H9 (cell line): ENCODE results near the gene KRTAP5-9. TPM values are rescaled to one million over a fixed set of nuclear protein-coding genes. Genes with fewer than 3 reads are reported as not detected.
"Not testable (repeated sequence)": the region's sequence is repeated elsewhere in the genome, so short reads cannot be mapped to it uniquely, and the experiment has no call there.

ENCODE experiments used
- DNase-seq: peaks from one replicate; pipeline ENCODE4 v3.0.0-alpha.2; 2017
- H2AFZ ChIP-seq: one replicate; pipeline ENCODE4 v1.6.1; 2013; ENCODE audit warnings: mild to moderate bottlenecking, low read length, control low read depth, moderate library complexity
- H2AK5ac ChIP-seq: 2 replicates; pipeline ENCODE4 v1.6.1; 2013; ENCODE audit warnings: low read length, control low read depth, mixed read lengths; ENCODE audit not compliant: insufficient read length
- H2BK120ac ChIP-seq: one replicate; pipeline ENCODE4 v1.6.1; 2013; ENCODE audit warnings: low read depth, mild to moderate bottlenecking, low read length, control low read depth, inconsistent platforms; ENCODE audit not compliant: poor library complexity, severe bottlenecking
- H2BK12ac ChIP-seq: 2 replicates; pipeline ENCODE4 v1.6.1; 2013; ENCODE audit warnings: low read length, control low read depth, mixed read lengths, low read depth; ENCODE audit not compliant: insufficient read length
- H2BK15ac ChIP-seq: 2 replicates; pipeline ENCODE4 v1.6.1; 2013; ENCODE audit warnings: low read depth, low read length, control low read depth
- H2BK20ac ChIP-seq: one replicate; pipeline ENCODE4 v1.6.1; 2013; ENCODE audit warnings: low read depth, mild to moderate bottlenecking, low read length, control low read depth, inconsistent platforms; ENCODE audit not compliant: poor library complexity, severe bottlenecking
- H2BK5ac ChIP-seq: 2 replicates; pipeline ENCODE4 v1.6.1; 2013; ENCODE audit warnings: low read length, control low read depth, mixed read lengths; ENCODE audit not compliant: insufficient read length
- H3K14ac ChIP-seq: 2 replicates; pipeline ENCODE4 v1.6.1; 2013; ENCODE audit warnings: low read length, control low read depth; ENCODE audit not compliant: insufficient read depth
- H3K18ac ChIP-seq: 2 replicates; pipeline ENCODE4 v1.6.1; 2013; ENCODE audit warnings: low read depth, mild to moderate bottlenecking, mixed read lengths, low read length, control low read depth; ENCODE audit not compliant: insufficient read length
- H3K23ac ChIP-seq: 2 replicates; pipeline ENCODE4 v1.6.1; 2013; ENCODE audit warnings: low read length, control low read depth, mixed read lengths, low read depth; ENCODE audit not compliant: insufficient read length
- H3K23me2 ChIP-seq: 2 replicates; pipeline ENCODE4 v1.6.1; 2013; ENCODE audit warnings: low read depth, mild to moderate bottlenecking, mixed read lengths, low read length, control low read depth; ENCODE audit not compliant: insufficient read length, poor library complexity, severe bottlenecking
- H3K27ac ChIP-seq: 2 replicates; pipeline ENCODE4 v1.5.1; 2013; ENCODE audit warnings: low read length, control low read depth, mixed read lengths, low read depth; ENCODE audit not compliant: insufficient read length
- H3K27me3 ChIP-seq: 2 replicates; pipeline ENCODE4 v1.6.1; 2013; ENCODE audit warnings: low read length, control low read depth, inconsistent platforms; ENCODE audit not compliant: insufficient read depth
- H3K4ac ChIP-seq: 2 replicates; pipeline ENCODE4 v1.6.1; 2013; ENCODE audit warnings: low read depth, mild to moderate bottlenecking, control low read depth, inconsistent platforms, low read length, moderate library complexity
- H3K4me1 ChIP-seq: 2 replicates; pipeline ENCODE4 v1.6.1; 2013; ENCODE audit warnings: low read length, control low read depth, inconsistent platforms; ENCODE audit not compliant: insufficient read depth
- H3K4me2 ChIP-seq: 2 replicates; pipeline ENCODE4 v1.6.1; 2013; ENCODE audit warnings: low read length, control low read depth, mixed read lengths; ENCODE audit not compliant: insufficient read length, insufficient read depth
- H3K56ac ChIP-seq: 2 replicates; pipeline ENCODE4 v1.6.1; 2013; ENCODE audit warnings: low read depth, mild to moderate bottlenecking, mixed read lengths, low read length, control low read depth; ENCODE audit not compliant: insufficient read length
- H3K79me1 ChIP-seq: 2 replicates; pipeline ENCODE4 v1.6.1; 2013; ENCODE audit warnings: low read depth, mild to moderate bottlenecking, moderate library complexity, low read length, control low read depth, inconsistent platforms; ENCODE audit not compliant: insufficient read depth, poor library complexity, severe bottlenecking
- H3K79me2 ChIP-seq: 2 replicates; pipeline ENCODE4 v1.6.1; 2013; ENCODE audit warnings: low read length, control low read depth, inconsistent platforms; ENCODE audit not compliant: insufficient read depth
- H3K9ac ChIP-seq: 2 replicates; pipeline ENCODE4 v1.6.1; 2013; ENCODE audit warnings: low read length, control low read depth, mixed read lengths; ENCODE audit not compliant: insufficient read length; ENCODE audit errors: extremely low read depth
- H3K9me3 ChIP-seq: one replicate; pipeline ENCODE4 v1.6.1; 2013; ENCODE audit warnings: low read depth, low read length, inconsistent platforms; ENCODE audit not compliant: control insufficient read depth
- H3T11ph ChIP-seq: one replicate; pipeline ENCODE4 v1.6.1; 2013; ENCODE audit warnings: mild to moderate bottlenecking, low read length, control low read depth, inconsistent platforms
- H4K20me1 ChIP-seq: one replicate; pipeline ENCODE4 v1.6.1; 2013; ENCODE audit not compliant: control insufficient read depth, insufficient read length, insufficient read depth
- H4K5ac ChIP-seq: 2 replicates; pipeline ENCODE4 v1.6.1; 2013; ENCODE audit warnings: low read depth, mild to moderate bottlenecking, mixed read lengths, low read length, control low read depth; ENCODE audit not compliant: insufficient read length
- H4K8ac ChIP-seq: replicated peaks from 2 replicates; pipeline ENCODE4 v1.6.1; 2013; ENCODE audit warnings: low read length, control low read depth, mixed read lengths, low read depth; ENCODE audit not compliant: insufficient read length
- H4K91ac ChIP-seq: 2 replicates; pipeline ENCODE4 v1.6.1; 2013; ENCODE audit warnings: low read depth, mild to moderate bottlenecking, moderate library complexity, mixed read lengths, low read length, control low read depth; ENCODE audit not compliant: insufficient read length
- H3K27ac Mint-ChIP-seq, 3 experiments: 2 replicates in 2 of 3; 3 replicates in 1 of 3; pipeline ENCODE4 v1.8.0; 2020 to 2021; ENCODE audit warnings: mixed read lengths in 3 of 3, mild to moderate bottlenecking in 1 of 3, moderate library complexity in 1 of 3
- H3K27me3 Mint-ChIP-seq: 2 replicates; pipeline ENCODE4 v1.8.0; 2021; ENCODE audit warnings: low read depth, mild to moderate bottlenecking, moderate library complexity, mixed read lengths
- H3K36me3 Mint-ChIP-seq, 3 experiments: 2 replicates in 2 of 3; 3 replicates in 1 of 3; pipeline ENCODE4 v1.8.0; 2020 to 2021; ENCODE audit warnings: low read depth in 3 of 3, mixed read lengths in 3 of 3; ENCODE audit not compliant: insufficient read depth in 1 of 3
- H3K4me1 Mint-ChIP-seq, 2 experiments: 2 replicates each; pipeline ENCODE4 v1.8.0; 2020; ENCODE audit warnings: mixed read lengths in 2 of 2
- H3K4me3 Mint-ChIP-seq, 2 experiments: 2 replicates in 1 of 2; 3 replicates in 1 of 2; pipeline ENCODE4 v1.8.0; 2020 to 2021; ENCODE audit warnings: mild to moderate bottlenecking in 2 of 2, mixed read lengths in 2 of 2, moderate library complexity in 1 of 2
- H3K9me3 Mint-ChIP-seq, 2 experiments: 2 replicates in 1 of 2; 3 replicates in 1 of 2; pipeline ENCODE4 v1.8.0; 2020; ENCODE audit warnings: mild to moderate bottlenecking in 2 of 2, mixed read lengths in 2 of 2, moderate library complexity in 1 of 2
- WGBS: extraction: QIAGEN DNeasy Blood & Tissue Kit; methylation state at CpG from one replicate; pipeline ENCODE4 v1.1.7; 2013; ENCODE audit warnings: missing lambda C conversion rate, low lambda C conversion rate, mixed read lengths; ENCODE audit not compliant: insufficient read length; ENCODE audit errors: extremely low coverage; 5-methylcytosine and 5-hydroxymethylcytosine counted together
- total RNA-seq: library from RNA; stranded (reverse); gene quantifications from 2 replicates; pipeline ENCODE4 v1.2.1, GENCODE V29; 2021

Gene KRTAP5-9
- total RNA-seq, 1 experiment from 2014 or later, result not detected

- H3K4me2 ChIP-seq, H3K14ac ChIP-seq, H4K91ac ChIP-seq, H2BK5ac ChIP-seq, H3K23ac ChIP-seq, H2BK20ac ChIP-seq, H2AK5ac ChIP-seq, DNase-seq, H3K4me3 Mint-ChIP-seq, H3K27ac ChIP-seq, H3T11ph ChIP-seq, H3K79me2 ChIP-seq, H4K20me1 ChIP-seq, H3K9me3 ChIP-seq, H3K9me3 Mint-ChIP-seq, H2AFZ ChIP-seq, H3K4me1 ChIP-seq, H3K4ac ChIP-seq, H3K23me2 ChIP-seq, H4K8ac ChIP-seq, H2BK120ac ChIP-seq, H4K5ac ChIP-seq, H3K56ac ChIP-seq, H3K79me1 ChIP-seq, H3K18ac ChIP-seq, H2BK15ac ChIP-seq, H3K9ac ChIP-seq, H2BK12ac ChIP-seq, H3K27me3 ChIP-seq, H3K27ac Mint-ChIP-seq: not testable (repeated sequence)
- H3K27me3 Mint-ChIP-seq, result peaks cover 25% of the 10 kb centered on the region
- H3K36me3 Mint-ChIP-seq, result peaks cover 5 to 17% (median 6%) of the 10 kb centered on the region in 3 experiments; a peak in 6 of 7 replicates
- H3K4me1 Mint-ChIP-seq, result peaks cover 27 to 28% of the 10 kb centered on the region in 2 experiments
- WGBS, result no CpG with 5 or more reads among the region's 9 CpGs
Observed at GRCh38 chr11:71540521-71541304, 7.5 kb upstream of the KRTAP5-9 start.
